Uterus (tissue), 2 donors: Measurements from ENCODE around the gene WIPI1.

ENCODE experiments used
- POLR2A ChIP-seq, 2 donors: fragments of 450-650 bp; IDR thresholded peaks; one replicate each; pipeline ENCODE4 v1.6.1; 2016; ENCODE audit warnings: antibody characterized with exemption in 2 of 2, mild to moderate bottlenecking in 1 of 2, moderate library complexity in 1 of 2
- TF ChIP-seq, protein P1 (sequence below), 4 experiments: fragments of 200-600 bp in 2 of 4; fragments of 450-650 bp in 2 of 4; sonication (generic) in 2 of 4; IDR thresholded peaks; one replicate each; pipeline ENCODE4 v1.5.1; 2016 to 2019; ENCODE audit warnings: antibody characterized with exemption in 4 of 4, mild to moderate bottlenecking in 2 of 4, moderate library complexity in 1 of 4

DNA sequence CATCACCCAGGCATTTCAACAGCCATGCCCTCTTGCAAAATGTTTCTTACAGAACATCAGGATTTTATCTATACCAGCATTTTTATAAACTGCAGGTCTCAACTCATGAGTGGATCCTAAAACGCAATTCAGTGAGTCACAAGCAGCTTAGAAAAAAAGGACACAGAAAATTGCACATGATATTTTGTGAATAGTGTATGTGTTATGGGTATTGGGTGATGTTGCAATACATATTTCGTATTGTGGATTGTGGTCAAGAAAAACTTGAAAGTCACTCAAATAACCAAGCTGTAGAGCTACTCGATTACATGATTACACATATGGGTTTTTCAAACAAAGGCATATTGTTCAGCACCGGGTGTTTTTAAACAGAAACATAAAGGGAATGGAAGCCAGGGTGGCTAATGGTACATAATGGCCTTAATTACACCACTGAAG lies 1.4 kb downstream of the WIPI1 start:
- TF ChIP-seq, protein P1, sequence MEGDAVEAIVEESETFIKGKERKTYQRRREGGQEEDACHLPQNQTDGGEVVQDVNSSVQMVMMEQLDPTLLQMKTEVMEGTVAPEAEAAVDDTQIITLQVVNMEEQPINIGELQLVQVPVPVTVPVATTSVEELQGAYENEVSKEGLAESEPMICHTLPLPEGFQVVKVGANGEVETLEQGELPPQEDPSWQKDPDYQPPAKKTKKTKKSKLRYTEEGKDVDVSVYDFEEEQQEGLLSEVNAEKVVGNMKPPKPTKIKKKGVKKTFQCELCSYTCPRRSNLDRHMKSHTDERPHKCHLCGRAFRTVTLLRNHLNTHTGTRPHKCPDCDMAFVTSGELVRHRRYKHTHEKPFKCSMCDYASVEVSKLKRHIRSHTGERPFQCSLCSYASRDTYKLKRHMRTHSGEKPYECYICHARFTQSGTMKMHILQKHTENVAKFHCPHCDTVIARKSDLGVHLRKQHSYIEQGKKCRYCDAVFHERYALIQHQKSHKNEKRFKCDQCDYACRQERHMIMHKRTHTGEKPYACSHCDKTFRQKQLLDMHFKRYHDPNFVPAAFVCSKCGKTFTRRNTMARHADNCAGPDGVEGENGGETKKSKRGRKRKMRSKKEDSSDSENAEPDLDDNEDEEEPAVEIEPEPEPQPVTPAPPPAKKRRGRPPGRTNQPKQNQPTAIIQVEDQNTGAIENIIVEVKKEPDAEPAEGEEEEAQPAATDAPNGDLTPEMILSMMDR (IDR thresholded peaks at IDR 0.05), result no peak
- TF ChIP-seq POLR2A (IDR thresholded peaks at IDR 0.05), result no peak
